Fibroblast of mammary gland (primary cell): Measurements from ENCODE around the gene LRRC56.

Source experiments
- DNase-seq: peaks from one replicate; pipeline ENCODE4 v3.0.0-alpha.2; 2010; ENCODE audit warnings: low read depth
- H3K4me3 ChIP-seq: 2 replicates; pipeline ENCODE4 v1.5.1; 2011; ENCODE audit warnings: low read depth, mild to moderate bottlenecking, low read length, moderate library complexity; ENCODE audit not compliant: control insufficient read depth
- TF ChIP-seq, protein P1 (sequence below): conservative IDR thresholded peaks from 2 replicates; pipeline ENCODE4 v1.5.1; 2011; ENCODE audit warnings: low read depth, low read length, inconsistent platforms; ENCODE audit not compliant: control insufficient read depth, insufficient read depth

Gene LRRC56

DNA sequence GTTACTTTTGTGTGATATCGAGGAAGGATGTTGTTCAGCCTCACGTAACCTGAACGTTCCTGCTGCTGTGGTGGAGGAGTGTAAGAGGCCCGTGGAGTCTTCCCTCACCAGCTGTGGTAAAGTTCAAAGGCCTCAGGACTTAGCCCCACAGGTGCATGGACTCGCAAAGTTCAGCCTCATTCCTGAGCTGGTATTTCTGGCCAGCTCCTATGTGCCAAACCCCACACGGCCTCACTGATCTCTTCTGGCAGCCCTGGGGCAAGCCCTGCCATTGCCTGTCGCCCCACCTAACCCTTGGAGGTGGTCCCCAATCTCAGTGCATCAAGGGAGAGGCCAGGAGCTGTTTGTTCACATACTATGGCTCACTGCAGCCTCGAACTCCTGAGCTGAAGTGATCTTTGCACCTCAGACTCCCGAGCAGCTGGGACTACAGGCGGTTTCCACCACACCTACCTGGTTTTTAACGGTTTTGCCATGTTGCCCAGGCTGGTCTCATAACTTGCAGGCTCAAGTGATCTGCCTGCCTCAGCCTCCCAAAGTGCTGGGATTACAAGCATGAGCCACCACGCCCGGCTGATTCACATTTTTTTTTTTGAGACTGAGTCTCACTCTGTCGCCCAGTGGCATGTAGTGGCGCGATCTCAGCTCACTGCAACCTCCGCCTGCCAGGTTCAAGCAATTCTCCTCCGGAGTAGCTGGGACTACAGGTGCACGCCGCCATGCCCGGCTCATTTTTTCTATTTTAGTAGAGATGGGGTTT lies 41.1 kb downstream of the LRRC56 start:
- H3K4me3 ChIP-seq, result peak overlapping the region; percentile 92
- TF ChIP-seq, protein P1, sequence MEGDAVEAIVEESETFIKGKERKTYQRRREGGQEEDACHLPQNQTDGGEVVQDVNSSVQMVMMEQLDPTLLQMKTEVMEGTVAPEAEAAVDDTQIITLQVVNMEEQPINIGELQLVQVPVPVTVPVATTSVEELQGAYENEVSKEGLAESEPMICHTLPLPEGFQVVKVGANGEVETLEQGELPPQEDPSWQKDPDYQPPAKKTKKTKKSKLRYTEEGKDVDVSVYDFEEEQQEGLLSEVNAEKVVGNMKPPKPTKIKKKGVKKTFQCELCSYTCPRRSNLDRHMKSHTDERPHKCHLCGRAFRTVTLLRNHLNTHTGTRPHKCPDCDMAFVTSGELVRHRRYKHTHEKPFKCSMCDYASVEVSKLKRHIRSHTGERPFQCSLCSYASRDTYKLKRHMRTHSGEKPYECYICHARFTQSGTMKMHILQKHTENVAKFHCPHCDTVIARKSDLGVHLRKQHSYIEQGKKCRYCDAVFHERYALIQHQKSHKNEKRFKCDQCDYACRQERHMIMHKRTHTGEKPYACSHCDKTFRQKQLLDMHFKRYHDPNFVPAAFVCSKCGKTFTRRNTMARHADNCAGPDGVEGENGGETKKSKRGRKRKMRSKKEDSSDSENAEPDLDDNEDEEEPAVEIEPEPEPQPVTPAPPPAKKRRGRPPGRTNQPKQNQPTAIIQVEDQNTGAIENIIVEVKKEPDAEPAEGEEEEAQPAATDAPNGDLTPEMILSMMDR, result no peak
- DNase-seq, result no peak

DNA sequence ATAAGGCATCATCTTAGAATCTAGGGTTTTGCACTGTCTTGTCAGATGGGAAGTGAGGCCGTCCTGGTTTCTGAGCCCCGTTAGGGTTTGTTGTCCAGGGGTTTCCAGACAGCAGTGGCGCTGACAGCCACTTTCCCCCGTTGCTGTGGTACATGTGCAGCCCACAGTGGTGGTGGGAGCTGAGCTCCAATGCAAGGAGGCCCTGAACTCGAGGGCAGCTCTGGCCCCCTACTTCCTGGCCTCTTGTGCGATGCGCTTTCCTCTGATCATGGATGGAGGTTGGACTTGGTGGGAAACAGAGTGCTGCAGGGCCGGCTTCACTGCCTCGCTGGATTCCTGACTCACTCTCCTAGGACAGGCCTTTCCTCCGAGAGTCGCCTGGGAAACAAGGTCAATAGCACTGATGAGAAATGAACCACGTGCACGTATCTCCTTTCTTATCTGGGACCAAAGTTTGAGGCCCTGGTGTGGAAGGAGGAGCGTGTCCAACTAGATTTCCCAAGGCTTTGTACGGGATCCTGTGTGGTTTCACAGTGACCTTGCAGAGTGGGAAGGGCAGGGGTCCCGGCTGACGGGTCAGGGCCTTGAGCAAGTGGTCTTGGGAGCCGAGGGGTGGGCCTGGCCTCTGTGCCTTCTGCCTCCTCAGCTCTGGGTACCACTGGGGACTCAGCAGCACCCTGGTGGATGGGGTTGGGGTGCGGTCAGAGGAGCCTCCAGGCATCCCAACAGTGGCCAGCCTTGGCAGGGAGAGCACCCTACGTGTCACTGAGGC lies 42.7 kb downstream of the LRRC56 start:
- TF ChIP-seq, protein P1, result no peak
- no peak overlapping the region for H3K4me3 ChIP-seq
- DNase-seq, result peak; percentile 46

DNA sequence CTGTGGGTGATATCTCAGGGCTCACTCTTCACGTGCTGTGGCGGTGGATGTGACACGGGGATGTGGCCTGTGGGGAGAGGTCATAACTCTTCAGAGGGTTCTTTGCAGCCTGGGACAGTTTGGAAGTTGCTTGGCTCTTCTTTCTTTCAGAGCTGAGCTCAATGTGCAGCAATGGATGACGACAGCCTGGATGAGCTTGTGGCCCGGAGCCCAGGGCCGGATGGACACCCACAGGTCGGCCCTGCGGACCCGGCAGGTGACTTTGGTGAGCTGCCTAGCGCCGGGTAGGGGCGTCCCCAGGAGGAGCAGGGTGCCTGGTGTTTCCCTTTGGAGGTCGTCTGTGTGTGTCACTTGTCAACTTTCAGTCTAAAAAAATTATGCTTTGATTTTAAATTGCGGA lies 44.0 kb downstream of the LRRC56 start:
- no peak overlapping the region for H3K4me3 ChIP-seq
- TF ChIP-seq, protein P1, result no peak
- no peak for DNase-seq

DNA sequence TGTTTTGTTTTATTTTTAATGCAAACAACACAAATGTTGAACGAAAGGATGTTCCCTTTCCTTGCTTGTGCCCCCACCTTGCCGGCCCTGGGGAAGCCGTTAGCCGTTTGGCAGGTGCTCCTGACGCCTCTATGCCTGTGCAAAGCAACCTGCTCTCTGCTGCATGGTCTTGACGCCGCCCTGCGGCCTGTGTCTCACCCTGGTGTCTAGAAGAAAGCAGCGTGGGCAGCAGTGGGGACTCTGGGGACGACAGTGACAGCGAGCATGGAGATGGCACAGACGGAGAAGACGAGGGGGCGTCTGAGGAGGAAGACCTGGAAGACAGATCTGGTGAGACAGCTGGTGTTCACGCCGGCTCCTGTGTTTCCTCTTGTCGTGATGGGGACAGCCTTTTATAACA lies 44.4 kb downstream of the LRRC56 start:
- TF ChIP-seq, protein P1, result no peak
- no peak for DNase-seq
- no peak overlapping the region for H3K4me3 ChIP-seq

DNA sequence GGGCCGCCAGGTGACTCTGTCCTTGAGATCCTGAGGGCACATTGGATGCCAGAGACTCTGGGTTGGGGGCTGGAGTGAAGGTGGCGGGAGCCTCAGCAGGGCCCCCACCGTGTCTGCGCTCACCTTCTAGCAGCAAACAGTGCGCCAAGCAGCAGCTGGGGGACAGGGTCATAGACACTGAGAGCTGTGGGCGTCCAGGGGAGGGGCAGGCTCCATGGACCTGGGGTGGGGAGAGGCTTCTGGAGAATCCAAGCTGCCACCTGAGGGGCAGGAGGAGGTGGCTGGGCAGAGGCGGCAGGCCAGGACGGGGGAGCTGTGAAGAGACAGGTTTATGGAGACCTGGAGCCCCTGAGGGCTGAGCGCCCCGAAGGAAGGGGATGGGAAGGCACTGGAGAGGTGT lies 47.0 kb downstream of the LRRC56 start:
- no peak overlapping the region for H3K4me3 ChIP-seq
- DNase-seq, result no peak
- TF ChIP-seq, protein P1, result no peak

DNA sequence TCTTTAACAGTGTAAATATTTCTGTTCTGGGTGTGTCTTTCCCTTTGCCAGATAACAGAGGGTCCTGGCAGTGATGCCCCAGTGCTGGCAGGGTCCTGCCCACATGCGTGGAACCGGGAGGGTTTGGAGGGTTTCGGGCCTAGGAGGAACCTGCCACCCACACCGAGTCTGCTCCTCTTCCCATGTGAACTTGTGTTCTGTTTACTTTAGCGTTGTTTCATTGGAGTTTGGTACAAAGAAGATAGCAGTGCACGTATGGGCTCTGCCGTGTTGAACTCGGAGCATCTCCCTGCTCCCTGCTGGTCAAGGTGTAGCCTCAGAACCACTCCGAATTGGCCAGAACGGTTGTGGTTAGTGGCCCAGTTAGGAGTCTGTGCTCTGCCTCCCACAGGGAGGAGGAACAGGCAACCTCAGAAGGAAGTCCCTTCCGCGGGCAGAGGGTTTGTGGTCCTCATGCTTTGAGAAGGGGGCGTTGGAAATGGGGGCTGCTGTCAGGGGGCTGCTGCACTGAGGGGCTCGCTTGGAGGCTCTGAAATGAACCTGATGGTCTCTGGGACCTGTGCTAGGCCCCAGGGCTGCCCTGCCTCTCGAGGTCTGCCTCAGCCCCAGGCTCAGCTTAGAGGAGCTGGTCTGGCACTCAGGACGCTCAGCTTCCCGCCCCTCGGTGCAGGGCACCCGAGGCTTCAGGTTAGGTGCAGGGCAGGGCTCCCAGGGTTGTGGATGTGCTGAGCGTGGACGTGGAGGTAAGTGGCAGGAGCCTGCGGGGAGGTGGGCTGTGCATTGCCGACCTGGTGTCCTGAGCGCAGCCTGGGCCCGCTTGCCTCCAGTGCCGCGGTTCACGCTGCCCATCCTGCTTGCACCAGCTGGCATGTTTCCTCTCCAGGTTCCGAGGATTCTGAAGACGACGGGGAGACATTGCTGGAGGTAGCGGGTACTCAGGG lies 49.3 kb downstream of the LRRC56 start:
- H3K4me3 ChIP-seq, result no peak overlapping the region
- TF ChIP-seq, protein P1, result no peak
- no peak for DNase-seq
